ENCODE data around the gene LRP6.

GRCh38 chr12:12195081-12195480, 71.8 kb downstream of the LRP6 start:
- TF ChIP-seq POLR2A (IDR thresholded peaks at IDR 0.05; ENCODE audit: low read length), result no peak
- TF ChIP-seq GATA1 (IDR thresholded peaks at IDR 0.05; ENCODE audit: low read depth, low read length), result no peak
